Thoracic aorta (tissue), 2 donors: Measurements from ENCODE around the gene EFHC1. TPM values are rescaled to one million over a fixed set of nuclear protein-coding genes. Genes with fewer than 3 reads are reported as not detected.

Experiments
- ATAC-seq: fragments of 150-250 bp; one replicate; pipeline ENCODE4 v1.8.0; 2017; ENCODE audit warnings: low read depth; ENCODE audit not compliant: insufficient number of reproducible peaks, low FRiP score
- DNase-seq: peaks from one replicate; pipeline ENCODE4 v3.0.0-alpha.2; 2020; ENCODE audit warnings: low spot score
- H3K27ac ChIP-seq, 2 donors: fragments of 200-600 bp; sonication (generic); 1 replicate in 1 of 2; 2 replicates in 1 of 2; pipeline ENCODE4 v1.5.1; 2016; ENCODE audit warnings: mild to moderate bottlenecking in 2 of 2, moderate library complexity in 2 of 2
- H3K27me3 ChIP-seq: fragments of 200-600 bp; sonication (generic); replicated peaks from 2 replicates; pipeline ENCODE4 v1.6.0; 2016; ENCODE audit warnings: mild to moderate bottlenecking; ENCODE audit not compliant: insufficient read depth
- H3K36me3 ChIP-seq: fragments of 200-600 bp; sonication (generic); one replicate; pipeline ENCODE4 v1.5.1; 2016
- H3K4me1 ChIP-seq, 2 donors: fragments of 200-600 bp; sonication (generic); 1 replicate in 1 of 2; 2 replicates in 1 of 2; pipeline versions ENCODE4 v1.5.1 to v1.6.0; 2016; ENCODE audit warnings: low read depth in 2 of 2, mild to moderate bottlenecking in 1 of 2; ENCODE audit not compliant: control insufficient read depth in 1 of 2
- H3K4me3 ChIP-seq: fragments of 200-600 bp; sonication (generic); 2 replicates; pipeline ENCODE4 v1.5.1; 2016; ENCODE audit warnings: mild to moderate bottlenecking
- H3K9me3 ChIP-seq: fragments of 200-600 bp; sonication (generic); 2 replicates; pipeline ENCODE4 v1.5.1; 2016
- CTCF ChIP-seq: fragments of 200-600 bp; sonication (generic); IDR thresholded peaks from one replicate; pipeline ENCODE4 v1.5.1; 2019; ENCODE audit warnings: antibody characterized with exemption
- total RNA-seq, 2 donors: library from RNA; depleted of rRNA; stranded (reverse); fragments of >200 nt; gene quantifications; one replicate each; pipeline versions ENCODE4 v1.1.0 to v1.2.3, GENCODE V29; 2016

EFHC1 gene
- total RNA-seq, 2 donors from 2014 or later = 13.5 to 14.9 TPM

- ATAC-seq = no peak
- H3K4me3 ChIP-seq = peak overlapping the region; percentile 32
These were observed 137.5 kb downstream of the EFHC1 start for GRCh38 chr6:52557389-52558265.

GRCh38 chr6:52558266-52559000, 138.3 kb downstream of the EFHC1 start:
- no peaks in the 10 kb centered on the region for H3K36me3 ChIP-seq
- H3K9me3 ChIP-seq = no peaks in the 10 kb centered on the region
- H3K27ac ChIP-seq = peak overlapping the region; percentile 44 to 65
- DNase-seq (no peak), ATAC-seq (peak; percentile 8)
- peak overlapping the region; percentile 32 for H3K4me3 ChIP-seq
- H3K4me1 ChIP-seq = peaks cover 35 to 91% of the 10 kb centered on the region in 2 donors
- H3K27me3 ChIP-seq = no peaks in the 10 kb centered on the region
- TF ChIP-seq CTCF = no peak

More at GRCh38 chr6:52557389-52558265, 137.5 kb downstream of the EFHC1 start:
- DNase-seq = no peak
- Histone ChIP-seq H3K9me3 (no peaks in the 10 kb centered on the region), H3K27ac (peak overlapping the region; percentile 44 to 65), H3K36me3 (no peaks in the 10 kb centered on the region), H3K27me3 (no peaks in the 10 kb centered on the region), H3K4me1 (peaks cover 40 to 91% of the 10 kb centered on the region in 2 donors)
- TF ChIP-seq CTCF = no peak

GRCh38 chr6:52560462-52560861, 140.3 kb downstream of the EFHC1 start:
- Histone ChIP-seq H3K36me3 (no peaks in the 10 kb centered on the region), H3K4me1 (peaks cover 35 to 93% of the 10 kb centered on the region in 2 donors), H3K9me3 (no peaks in the 10 kb centered on the region), H3K27ac (no peak overlapping the region), H3K4me3 (no peak overlapping the region), H3K27me3 (no peaks in the 10 kb centered on the region)
- no peak for TF ChIP-seq CTCF
- ATAC-seq (no peak), DNase-seq (no peak)

GRCh38 chr6:52562911-52563310, 142.8 kb downstream of the EFHC1 start:
- Histone ChIP-seq H3K9me3 (no peaks in the 10 kb centered on the region), H3K4me3 (no peak overlapping the region), H3K27me3 (no peaks in the 10 kb centered on the region), H3K27ac (no peak overlapping the region), H3K4me1 (peaks cover 44 to 93% of the 10 kb centered on the region in 2 donors), H3K36me3 (no peaks in the 10 kb centered on the region)
- no peak for TF ChIP-seq CTCF
- DNase-seq (no peak), ATAC-seq (no peak)

GRCh38 chr6:52564856-52565255, 144.7 kb downstream of the EFHC1 start:
- Histone ChIP-seq H3K9me3 (no peaks in the 10 kb centered on the region), H3K36me3 (no peaks in the 10 kb centered on the region), H3K27me3 (no peaks in the 10 kb centered on the region), H3K4me3 (no peak overlapping the region), H3K27ac (peak overlapping the region in 1 of 2 donors; percentile 21), H3K4me1 (peaks cover 54 to 95% of the 10 kb centered on the region in 2 donors)
- no peak for TF ChIP-seq CTCF
- ATAC-seq (no peak), DNase-seq (no peak)
